SK-N-SH treated with all-trans-retinoic acid at 6 μM for 48 hours (cell line): ENCODE measurements around the gene PCDH12.

Source experiments
- ATAC-seq: fragments of 200-7000 bp; cut with Tn5 transposase; 3 replicates; pipeline ENCODE4 v1.9.1; 2020; ENCODE audit warnings: mild to moderate bottlenecking, moderate library complexity
- ARNTL ChIP-seq: fragments of 450-650 bp; formaldehyde crosslinking; IDR thresholded peaks from 2 replicates; pipeline ENCODE4 v1.5.0; 2020; ENCODE audit warnings: low read depth, mild to moderate bottlenecking, moderate library complexity, borderline replicate concordance
- BACH2 ChIP-seq: fragments of 250-450 bp; sonication (Bioruptor Pico); IDR thresholded peaks from 2 replicates; pipeline ENCODE4 v1.9.0; 2021; ENCODE audit warnings: mild to moderate bottlenecking, borderline replicate concordance
- CREB5 ChIP-seq: fragments of 250-450 bp; sonication (Bioruptor Pico); IDR thresholded peaks from 2 replicates; pipeline ENCODE4 v1.5.1; 2020; ENCODE audit warnings: low read depth, mild to moderate bottlenecking, moderate library complexity
- CSDC2 ChIP-seq: fragments of 250-450 bp; sonication (Bioruptor Pico); IDR thresholded peaks from 2 replicates; pipeline ENCODE4 v1.5.0; 2020; ENCODE audit warnings: mild to moderate bottlenecking, moderate library complexity
- CSRNP3 ChIP-seq: fragments of 250-450 bp; sonication (Bioruptor Pico); IDR thresholded peaks from 2 replicates; pipeline ENCODE4 v1.5.1; 2021; ENCODE audit warnings: mild to moderate bottlenecking, moderate library complexity
- GLIS3 ChIP-seq: fragments of 250-450 bp; sonication (Bioruptor Pico); IDR thresholded peaks from 2 replicates; pipeline ENCODE4 v1.5.0; 2020; ENCODE audit warnings: mild to moderate bottlenecking, moderate library complexity
- ISL1 ChIP-seq: fragments of 250-450 bp; sonication (Bioruptor Pico); IDR thresholded peaks from 2 replicates; pipeline ENCODE4 v2.1.2; 2022; ENCODE audit warnings: mild to moderate bottlenecking, moderate library complexity
- OSR1 ChIP-seq: fragments of 250-450 bp; sonication (Bioruptor Pico); IDR thresholded peaks from 2 replicates; pipeline ENCODE4 v1.8.0; 2022; ENCODE audit warnings: moderate library complexity, mild to moderate bottlenecking, inconsistent platforms
- PATZ1 ChIP-seq: fragments of 250-450 bp; sonication (Bioruptor Pico); IDR thresholded peaks from 2 replicates; pipeline ENCODE4 v1.8.0; 2020; ENCODE audit warnings: mild to moderate bottlenecking, moderate library complexity, borderline replicate concordance
- POU6F1 ChIP-seq: fragments of 250-450 bp; sonication (Bioruptor Pico); IDR thresholded peaks from 2 replicates; pipeline ENCODE4 v1.8.0; 2021; ENCODE audit warnings: low read depth, mild to moderate bottlenecking, moderate library complexity, borderline replicate concordance
- PPARA ChIP-seq: fragments of 250-450 bp; sonication (Bioruptor Pico); IDR thresholded peaks from 2 replicates; pipeline ENCODE4 v1.5.0; 2020; ENCODE audit warnings: mild to moderate bottlenecking, borderline replicate concordance
- RARB ChIP-seq: fragments of 250-450 bp; sonication (Bioruptor Pico); IDR thresholded peaks from 2 replicates; pipeline ENCODE4 v1.8.0; 2021; ENCODE audit warnings: mild to moderate bottlenecking, moderate library complexity
- SNAI2 ChIP-seq: fragments of 250-450 bp; sonication (Bioruptor Pico); IDR thresholded peaks from 2 replicates; pipeline ENCODE4 v1.5.0; 2020; ENCODE audit warnings: mild to moderate bottlenecking, moderate library complexity
- TOX ChIP-seq: fragments of 250-450 bp; sonication (Bioruptor Pico); IDR thresholded peaks from 2 replicates; pipeline ENCODE4 v1.8.0; 2021; ENCODE audit warnings: mild to moderate bottlenecking, moderate library complexity, borderline replicate concordance
- TSHZ2 ChIP-seq: fragments of 250-450 bp; sonication (Bioruptor Pico); IDR thresholded peaks from 2 replicates; pipeline ENCODE4 v1.5.0; 2020; ENCODE audit warnings: mild to moderate bottlenecking, moderate library complexity
- ZC3H10 ChIP-seq: fragments of 250-450 bp; sonication (Bioruptor Pico); IDR thresholded peaks from 2 replicates; pipeline ENCODE4 v1.5.1; 2021; ENCODE audit warnings: mild to moderate bottlenecking, moderate library complexity
- ZFP3 ChIP-seq: fragments of 250-450 bp; sonication (Bioruptor Pico); IDR thresholded peaks from 2 replicates; pipeline ENCODE4 v1.5.0; 2020; ENCODE audit warnings: mild to moderate bottlenecking, moderate library complexity
- ZFP30 ChIP-seq: fragments of 450-650 bp; formaldehyde crosslinking; IDR thresholded peaks from 2 replicates; pipeline ENCODE4 v1.5.0; 2022; ENCODE audit warnings: mild to moderate bottlenecking, moderate library complexity
- ZNF565 ChIP-seq: fragments of 450-650 bp; formaldehyde crosslinking; conservative IDR thresholded peaks from 2 replicates; pipeline ENCODE4 v1.5.0; 2020; ENCODE audit warnings: low read depth, mild to moderate bottlenecking, moderate library complexity
- ZNF70 ChIP-seq: fragments of 450-650 bp; formaldehyde crosslinking; IDR thresholded peaks from 2 replicates; pipeline ENCODE4 v1.5.0; 2020; ENCODE audit warnings: mild to moderate bottlenecking, moderate library complexity
- ZNF8 ChIP-seq: fragments of 450-650 bp; formaldehyde crosslinking; IDR thresholded peaks from 2 replicates; pipeline ENCODE4 v1.5.0; 2020; ENCODE audit warnings: mild to moderate bottlenecking, moderate library complexity

Gene PCDH12

GRCh38 chr5:141919218-141920119 lies 38.5 kb downstream of the PCDH12 start:
- ATAC-seq: no peak
- TF ChIP-seq GLIS3 (CRISPR knock-in tag): no peak
- no peak for TF ChIP-seq SNAI2 (CRISPR knock-in tag)
- TF ChIP-seq ZNF70: no peak
- TF ChIP-seq RARB (CRISPR knock-in tag): no peak
- TF ChIP-seq TSHZ2 (CRISPR knock-in tag): no peak
- TF ChIP-seq OSR1 (CRISPR knock-in tag): no peak
- TF ChIP-seq CSRNP3 (CRISPR knock-in tag): no peak
- no peak for TF ChIP-seq ZFP3
- no peak for TF ChIP-seq CSDC2 (CRISPR knock-in tag)
- TF ChIP-seq BACH2 (CRISPR knock-in tag): no peak
- TF ChIP-seq POU6F1 (CRISPR knock-in tag): no peak
- TF ChIP-seq ZNF565 (CRISPR knock-in tag): no peak
- no peak for TF ChIP-seq ZFP30
- TF ChIP-seq ARNTL (CRISPR knock-in tag): no peak
- TF ChIP-seq ZNF8 (CRISPR knock-in tag): no peak
- TF ChIP-seq ISL1 (CRISPR knock-in tag): no peak
- TF ChIP-seq PATZ1 (CRISPR knock-in tag): no peak
- TF ChIP-seq TOX (CRISPR knock-in tag): no peak

- no peak for TF ChIP-seq OSR1 (CRISPR knock-in tag)
- ATAC-seq: no peak
These were observed 40.2 kb downstream of the PCDH12 start for GRCh38 chr5:141917760-141918159.

GRCh38 chr5:141916522-141916921 lies 41.5 kb downstream of the PCDH12 start:
- ATAC-seq: no peak
- no peak for TF ChIP-seq POU6F1 (CRISPR knock-in tag)
- TF ChIP-seq TOX (CRISPR knock-in tag): no peak
- no peak for TF ChIP-seq CREB5 (CRISPR knock-in tag)
- TF ChIP-seq ZNF8 (CRISPR knock-in tag): no peak
- TF ChIP-seq ZNF565 (CRISPR knock-in tag): no peak
- TF ChIP-seq ZFP30: no peak
- TF ChIP-seq OSR1 (CRISPR knock-in tag): no peak
- no peak for TF ChIP-seq PPARA (CRISPR knock-in tag)
- no peak for TF ChIP-seq PATZ1 (CRISPR knock-in tag)
- no peak for TF ChIP-seq RARB (CRISPR knock-in tag)
- no peak for TF ChIP-seq ZC3H10 (CRISPR knock-in tag)
- TF ChIP-seq, all 23 proteins: peak for 0
